ENCODE data around the gene NDST3.
A peak's percentile ranks its signal among the peaks of the same experiment; 100 is the strongest.
"Not testable (repeated sequence)": the region's sequence is repeated elsewhere in the genome, so short reads cannot be mapped to it uniquely, and the experiment has no call there.

The NDST3 gene

DNA sequence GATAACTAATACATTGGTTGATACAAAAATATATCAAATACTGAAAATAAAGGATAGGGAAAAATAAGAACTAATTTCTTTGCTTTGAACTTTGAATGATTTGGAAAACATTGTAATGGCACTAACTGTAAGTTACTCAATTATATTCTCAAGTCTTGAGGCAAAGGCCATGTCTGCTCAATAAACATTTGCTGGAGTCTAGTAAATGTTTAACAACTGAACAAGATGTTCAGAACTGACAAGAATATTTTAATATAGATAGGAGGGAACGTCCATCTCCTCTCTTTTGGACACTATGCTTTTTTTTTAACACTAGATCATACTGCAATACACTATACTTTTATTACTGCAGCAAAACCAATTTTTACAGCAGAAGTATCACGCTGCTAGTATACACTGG lies 242.3 kb downstream of the NDST3 start:
- DNase-seq (ENCODE audit: low spot score) = no peak

DNA sequence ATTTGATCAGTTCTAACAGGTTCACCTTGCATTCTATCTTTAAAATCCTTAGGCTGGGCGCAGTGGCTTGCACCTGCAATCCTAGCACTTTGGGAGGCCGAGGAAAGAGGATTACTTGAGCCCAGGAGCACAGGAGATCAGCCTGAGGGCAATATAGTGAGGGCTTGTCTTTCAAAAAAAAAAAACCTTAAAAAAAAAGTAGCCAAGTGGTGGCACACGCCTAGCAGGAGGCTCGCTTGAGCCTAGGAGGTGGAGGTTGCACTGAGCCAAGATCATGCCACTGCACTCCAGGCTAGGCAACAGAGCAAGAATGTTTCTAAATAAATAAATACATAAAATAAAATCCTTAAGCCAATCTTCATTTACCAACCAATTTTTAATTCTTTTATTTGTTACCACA lies 243.0 kb downstream of the NDST3 start:
- DNase-seq (ENCODE audit: low spot score) = no peak

- peak; percentile 98 for DNase-seq (ENCODE audit: low spot score)
Observed at GRCh38 chr4:118278473-118279274, 244.4 kb downstream of the NDST3 start.

GRCh38 chr4:118279328-118279727 lies 245.0 kb downstream of the NDST3 start:
- no peak for DNase-seq (ENCODE audit: low spot score)

DNA sequence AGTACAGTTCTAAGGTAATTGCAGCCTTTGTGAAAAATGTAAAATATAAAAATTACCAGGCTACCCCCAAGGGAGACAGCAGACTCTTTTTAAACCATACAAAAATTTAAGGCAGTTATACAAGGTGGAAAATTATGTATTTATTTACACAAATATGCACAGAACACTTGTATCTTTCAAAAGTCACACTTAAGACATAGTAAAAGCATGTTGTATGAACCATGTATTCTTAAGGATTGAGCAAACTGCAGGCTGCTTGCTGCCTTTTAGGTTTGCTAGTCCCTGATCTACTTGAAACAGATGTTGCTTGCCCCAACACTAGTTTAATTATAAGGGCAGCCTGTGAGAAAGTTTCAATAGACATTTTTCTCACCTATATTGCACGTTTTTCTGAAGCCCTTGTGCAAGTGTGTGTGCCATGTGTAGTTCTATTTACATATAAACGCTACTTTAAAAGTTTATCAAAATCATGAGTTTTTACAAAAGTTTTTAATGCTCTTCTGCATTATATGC lies 245.7 kb downstream of the NDST3 start:
- DNase-seq (ENCODE audit: low spot score) = peak; percentile 18

- DNase-seq (ENCODE audit: low spot score) = peak; percentile 90
Observed at GRCh38 chr4:118280501-118281218, 246.4 kb downstream of the NDST3 start.

- DNase-seq (ENCODE audit: low spot score) = peak; percentile 62
Observed at GRCh38 chr4:118281611-118282442, 247.5 kb downstream of the NDST3 start.

- DNase-seq (ENCODE audit: low spot score) = peak; percentile 47
Observed at GRCh38 chr4:118282692-118283091, 248.4 kb downstream of the NDST3 start.

- no peak for DNase-seq (ENCODE audit: low spot score)
Observed at GRCh38 chr4:118284169-118284568, 249.9 kb downstream of the NDST3 start.

- no peak for DNase-seq (ENCODE audit: low spot score)
Observed at GRCh38 chr4:118285931-118286330, 251.6 kb downstream of the NDST3 start.

DNA sequence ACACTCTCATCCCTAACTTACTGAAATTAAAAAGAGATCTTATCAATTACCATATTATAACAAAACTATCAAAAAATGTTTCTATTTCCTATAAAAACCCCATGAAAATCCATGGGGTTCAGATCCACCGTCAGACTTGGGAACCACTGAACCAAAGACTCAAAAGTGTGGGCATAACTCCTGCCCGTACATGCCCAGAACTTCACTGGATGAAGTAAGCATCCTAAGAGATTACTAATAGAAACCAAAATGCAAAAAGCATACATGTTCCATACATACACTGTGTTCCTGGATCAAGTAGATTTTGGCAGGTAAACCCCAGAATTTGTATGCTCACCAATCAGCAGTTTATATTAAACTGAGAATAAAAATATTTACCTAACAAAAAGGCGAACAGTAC lies 252.4 kb downstream of the NDST3 start:
- no peak for DNase-seq (ENCODE audit: low spot score)

- no peak for DNase-seq (ENCODE audit: low spot score)
Observed at GRCh38 chr4:118287711-118288451, 253.6 kb downstream of the NDST3 start.

DNA sequence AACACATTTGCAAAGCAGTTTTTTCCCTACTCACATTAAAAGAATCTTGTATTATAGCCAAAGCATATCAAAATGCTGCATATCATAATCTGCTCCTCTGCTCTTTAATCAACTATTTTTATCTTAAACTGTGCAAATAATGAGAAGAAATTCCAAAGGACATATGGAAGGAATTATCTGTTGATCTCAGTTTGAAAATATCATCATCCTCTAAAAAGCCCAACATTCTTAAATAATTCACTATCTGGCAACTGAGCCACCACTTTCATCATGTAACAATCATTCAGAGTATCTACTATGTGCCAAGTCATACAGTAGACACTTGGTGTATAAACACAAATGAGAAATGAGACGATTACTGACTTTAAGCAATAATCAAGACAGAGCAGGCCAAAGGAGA lies 255.5 kb downstream of the NDST3 start:
- no peak for DNase-seq (ENCODE audit: low spot score)

GRCh38 chr4:118290951-118291350 lies 256.7 kb downstream of the NDST3 start:
- no peak for DNase-seq (ENCODE audit: low spot score)

DNA sequence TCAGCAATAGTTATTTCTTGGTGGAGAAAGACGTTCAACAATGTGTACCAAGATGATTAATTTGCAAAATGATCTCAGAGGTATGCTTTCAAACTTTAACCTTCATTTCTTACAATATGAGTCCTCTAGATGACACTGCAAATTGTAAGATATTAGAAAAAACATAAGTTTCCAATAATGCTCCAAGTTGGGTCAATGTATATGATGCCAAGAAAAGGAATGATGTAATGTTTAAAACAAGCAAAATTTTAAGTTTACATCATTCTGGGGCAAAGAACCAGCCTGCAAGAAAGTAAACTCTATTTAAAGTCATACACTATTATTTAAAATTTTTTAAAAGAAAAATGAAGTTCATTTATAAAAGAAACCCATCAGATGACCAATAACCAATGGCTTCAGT lies 262.4 kb downstream of the NDST3 start:
- DNase-seq (ENCODE audit: low spot score) = no peak

- DNase-seq (ENCODE audit: low spot score) = not testable (repeated sequence)
Observed at GRCh38 chr4:118299619-118300018, 265.3 kb downstream of the NDST3 start.

DNA sequence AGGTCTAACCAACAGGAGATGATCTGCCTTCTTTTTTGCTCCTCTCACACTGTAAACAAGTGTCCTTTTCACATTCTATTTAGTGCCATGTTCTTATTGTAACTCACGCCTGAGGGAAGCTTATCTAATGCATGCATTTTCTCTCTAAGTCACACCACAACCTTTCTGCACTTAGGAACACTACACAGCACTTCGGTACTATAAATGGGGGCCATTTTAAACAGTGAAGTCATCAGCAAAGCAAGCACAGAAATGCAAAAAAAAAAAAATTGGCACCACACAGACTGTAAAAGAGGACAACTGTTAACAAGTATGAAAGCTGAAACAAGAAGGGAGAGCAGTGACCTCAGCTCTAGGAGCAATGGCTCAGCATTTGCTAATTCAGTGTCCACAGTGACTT lies 273.4 kb downstream of the NDST3 start:
- no peak for DNase-seq (ENCODE audit: low spot score)
